A673 (cell line): ENCODE results near the gene DHX34. TPM values are rescaled to one million over a fixed set of nuclear protein-coding genes. Genes with fewer than 3 reads are reported as not detected.

Source experiments
- BruUV-seq: library from RNA; stranded (reverse); fragments of 400-500 nt; replicated peaks from 2 replicates; lab custom pipeline; 2021; lab: Mats Ljungman, UMichigan
- CTCF ChIA-PET: fragments of 300-600 bp; sonication (Branson Sonifier 250); formaldehyde crosslinking; loops from one replicate; lab custom pipeline; 2022; ENCODE audit warnings: antibody characterized with exemption; lab: Charles Lee
- POLR2A ChIA-PET: fragments of 300-600 bp; sonication (Branson Sonifier 250); formaldehyde crosslinking; loops from one replicate; lab custom pipeline; 2022; ENCODE audit warnings: antibody characterized with exemption; ENCODE audit not compliant: low non-redundant PET; lab: Charles Lee
- DNase-seq: peaks from one replicate; pipeline ENCODE4 v3.0.0-alpha.2; 2015; ENCODE audit warnings: low spot score
- H3K27ac ChIP-seq: fragments of 200-600 bp; sonication (generic); 2 replicates; pipeline ENCODE4 v1.5.1; 2016; ENCODE audit warnings: mixed run types, low read depth, mild to moderate bottlenecking, mixed read lengths, antibody characterized with exemption, low read length; ENCODE audit not compliant: poor library complexity, severe bottlenecking
- H3K27me3 ChIP-seq: fragments of 200-600 bp; sonication (generic); replicated peaks from 2 replicates; pipeline ENCODE4 v1.6.1; 2017; ENCODE audit warnings: mixed run types, low read depth, mild to moderate bottlenecking, mixed read lengths, antibody characterized with exemption, low read length; ENCODE audit not compliant: insufficient read depth, poor library complexity
- H3K36me3 ChIP-seq: fragments of 200-600 bp; sonication (generic); 2 replicates; pipeline ENCODE4 v1.6.1; 2016; ENCODE audit warnings: mixed run types, mild to moderate bottlenecking, mixed read lengths, antibody characterized with exemption, low read length; ENCODE audit not compliant: insufficient read depth, poor library complexity, severe bottlenecking
- H3K4me1 ChIP-seq: fragments of 200-600 bp; sonication (generic); 2 replicates; pipeline ENCODE4 v1.6.1; 2017; ENCODE audit warnings: mixed run types, mild to moderate bottlenecking, mixed read lengths, antibody characterized with exemption, low read length; ENCODE audit not compliant: insufficient read depth, poor library complexity, severe bottlenecking
- H3K4me3 ChIP-seq: fragments of 200-600 bp; sonication (generic); 2 replicates; pipeline ENCODE4 v1.5.1; 2016; ENCODE audit warnings: low read depth, mixed run types, mild to moderate bottlenecking, mixed read lengths, low read length; ENCODE audit not compliant: poor library complexity, severe bottlenecking
- H3K9me3 ChIP-seq: fragments of 200-600 bp; sonication (generic); 2 replicates; pipeline ENCODE4 v1.6.1; 2016; ENCODE audit warnings: mixed run types, low read depth, mild to moderate bottlenecking, mixed read lengths, antibody characterized with exemption, low read length; ENCODE audit not compliant: poor library complexity, severe bottlenecking
- CTCF ChIP-seq: fragments of 300-800, 200-600 bp; sonication (generic); conservative IDR thresholded peaks from 2 replicates; pipeline ENCODE4 v1.5.1; 2017; ENCODE audit warnings: low read depth, mild to moderate bottlenecking, antibody characterized with exemption, low read length, moderate library complexity, mixed read lengths
- EZH2 ChIP-seq: fragments of 200-600 bp; sonication (generic); IDR thresholded peaks from 2 replicates; pipeline ENCODE4 v1.6.1; 2017; ENCODE audit warnings: borderline replicate concordance, low read depth, mild to moderate bottlenecking, mixed read lengths, antibody characterized with exemption, low read length; ENCODE audit not compliant: poor library complexity, severe bottlenecking
- intact Hi-C: fragments of 100-400 bp; cut with micrococcal nuclease; formaldehyde crosslinking; loops from one replicate; pipeline ENCODE4 v1.10.0; 2022; ENCODE audit not compliant: unreplicated experiment
- total RNA-seq: library from RNA; stranded (reverse); gene quantifications from 2 replicates; pipeline ENCODE4 v1.2.3, GENCODE V29; 2021

The DHX34 gene
- total RNA-seq, 1 experiment from 2014 or later: 29.6 TPM

GRCh38 chr19:47303966-47304365 lies 45.1 kb upstream of the DHX34 start:
- H3K4me3 ChIP-seq: no peak overlapping the region
- DNase-seq: no peak
- TF ChIP-seq EZH2 (no peak), CTCF (no peak)
- ChIA-PET POLR2A (no interaction called here), CTCF (no interaction called here)
- no peaks in the 10 kb centered on the region for H3K36me3 ChIP-seq
- no peaks in the 10 kb centered on the region for H3K9me3 ChIP-seq
- intact Hi-C loops: no loop called here
- BruUV-seq: no TSS peak
- H3K27me3 ChIP-seq: no peaks in the 10 kb centered on the region
- no peak overlapping the region for H3K27ac ChIP-seq
- no peaks in the 10 kb centered on the region for H3K4me1 ChIP-seq

- BruUV-seq: no TSS peak
- no peaks in the 10 kb centered on the region for H3K27me3 ChIP-seq
- no peaks in the 10 kb centered on the region for H3K36me3 ChIP-seq
- no peaks in the 10 kb centered on the region for H3K4me1 ChIP-seq
- H3K9me3 ChIP-seq: no peaks in the 10 kb centered on the region
- no peak overlapping the region for H3K27ac ChIP-seq
- no peak for TF ChIP-seq EZH2
- TF ChIP-seq CTCF: peak; percentile 97
- intact Hi-C loops: no loop called here
- no peak overlapping the region for H3K4me3 ChIP-seq
- peak; percentile 80 for DNase-seq
- POLR2A ChIA-PET: no interaction called here
- CTCF ChIA-PET: interaction anchor here (0.7 kb wide), 2 partner anchors 30 to 179 kb away, joined by 6 to 7 read pairs; no protein-coding TSS in a partner anchor
Observed at GRCh38 chr19:47305309-47305751, 43.8 kb upstream of the DHX34 start.

- TF ChIP-seq EZH2 (no peak), CTCF (no peak)
- CTCF ChIA-PET: interaction anchor here (0.7 kb wide), 2 partner anchors 101 to 178 kb away, joined by 4 to 7 read pairs; no protein-coding TSS in a partner anchor
- BruUV-seq: no TSS peak
- intact Hi-C loops: no loop called here
- no peak overlapping the region for H3K27ac ChIP-seq
- H3K27me3 ChIP-seq: no peaks in the 10 kb centered on the region
- no peak overlapping the region for H3K4me3 ChIP-seq
- POLR2A ChIA-PET: no interaction called here
- H3K36me3 ChIP-seq: no peaks in the 10 kb centered on the region
- H3K4me1 ChIP-seq: no peaks in the 10 kb centered on the region
- no peaks in the 10 kb centered on the region for H3K9me3 ChIP-seq
- no peak for DNase-seq
Observed at GRCh38 chr19:47306303-47306702, 42.8 kb upstream of the DHX34 start.
